Endothelial cell of umbilical vein (primary cell): ENCODE results near the gene TSFM. TPM values are rescaled to one million over a fixed set of nuclear protein-coding genes. Genes with fewer than 3 reads are reported as not detected.
A peak's percentile ranks its signal among the peaks of the same experiment; 100 is the strongest.

Experiments used
- BruUV-seq: library from RNA; stranded (reverse); fragments of 400-500 nt; replicated peaks from 2 replicates; lab custom pipeline; 2021; lab: Mats Ljungman, UMichigan
- CTCF ChIA-PET: fragments of 300-600, 350-600 bp; sonication (Branson Sonifier 250); formaldehyde crosslinking; loops from one replicate; lab custom pipeline; 2021; ENCODE audit warnings: antibody characterized with exemption, inconsistent platforms; lab: Charles Lee
- POLR2A ChIA-PET: fragments of 300-600, 350-600 bp; sonication (Branson Sonifier 250); formaldehyde crosslinking; loops from one replicate; lab custom pipeline; 2021; ENCODE audit warnings: antibody characterized with exemption, inconsistent platforms; lab: Charles Lee
- DNase-seq: peaks from one replicate; pipeline ENCODE4 v3.0.0-alpha.2; 2011; ENCODE audit warnings: low read depth, low spot score
- FAIRE-seq: peaks from 2 replicates; lab custom pipeline; 2011; peaks lifted over from hg19 to GRCh38; lab: Jason Lieb, UNC
- H2AFZ ChIP-seq: 2 replicates; pipeline ENCODE4 v1.6.0; 2012; ENCODE audit warnings: low read depth, low read length, control low read depth, inconsistent platforms
- H3K27ac ChIP-seq: 2 replicates; pipeline ENCODE4 v1.5.1; 2011; ENCODE audit warnings: low read depth, mild to moderate bottlenecking, control low read depth, low read length, moderate library complexity; ENCODE audit not compliant: insufficient read depth
- H3K27me3 ChIP-seq, 2 experiments: 2 replicates each; pipeline versions ENCODE4 v1.6.0 to v1.6.1; 2011; ENCODE audit warnings: low read length in 2 of 2, mixed read lengths in 1 of 2; ENCODE audit not compliant: control insufficient read depth in 2 of 2, insufficient read depth in 2 of 2
- H3K36me3 ChIP-seq, 2 experiments: 2 replicates in 1 of 2; 3 replicates in 1 of 2; pipeline ENCODE4 v1.5.1; 2011; ENCODE audit warnings: low read length in 2 of 2, mild to moderate bottlenecking in 1 of 2, moderate library complexity in 1 of 2; ENCODE audit not compliant: control insufficient read depth in 2 of 2, insufficient read depth in 2 of 2; ENCODE audit errors: extremely low read depth in 1 of 2
- H3K4me1 ChIP-seq: 3 replicates; pipeline ENCODE4 v1.5.1; 2011; ENCODE audit warnings: mild to moderate bottlenecking, low read length; ENCODE audit not compliant: control insufficient read depth, insufficient read depth; ENCODE audit errors: extremely low read depth
- H3K4me2 ChIP-seq: 2 replicates; pipeline ENCODE4 v1.6.1; 2011; ENCODE audit warnings: low read length, control low read depth, mixed read lengths; ENCODE audit not compliant: insufficient read depth
- H3K4me3 ChIP-seq, 3 experiments: fragments of 200-600 bp in 1 of 3; sonication (generic), shearing (Covaris generic) in 1 of 3; replicated peaks in 1 of 3; 2 replicates each; pipeline ENCODE4 v1.5.1; 2011 to 2016; ENCODE audit warnings: control low read depth in 3 of 3, low read length in 3 of 3, mild to moderate bottlenecking in 2 of 3, inconsistent platforms in 1 of 3, low read depth in 1 of 3, moderate library complexity in 1 of 3; ENCODE audit not compliant: insufficient read depth in 1 of 3
- H3K79me2 ChIP-seq: 2 replicates; pipeline ENCODE4 v1.6.0; 2012; ENCODE audit warnings: low read length, inconsistent platforms; ENCODE audit not compliant: control insufficient read depth, insufficient read depth
- H3K9ac ChIP-seq: replicated peaks from 2 replicates; pipeline ENCODE3; 2011; ENCODE audit warnings: low read length, control low read depth; ENCODE audit not compliant: insufficient read depth; ENCODE audit errors: extremely low read depth
- H3K9me1 ChIP-seq: replicated peaks from 3 replicates; pipeline ENCODE4 v1.6.0; 2011; ENCODE audit warnings: mild to moderate bottlenecking, low read length; ENCODE audit not compliant: control insufficient read depth, insufficient read depth; ENCODE audit errors: extremely low read depth
- H3K9me3 ChIP-seq: replicated peaks from 2 replicates; pipeline ENCODE4 v1.5.1; 2012; ENCODE audit warnings: low read length, inconsistent platforms; ENCODE audit not compliant: control insufficient read depth, insufficient read depth
- H4K20me1 ChIP-seq: replicated peaks from 2 replicates; pipeline ENCODE3; 2011; ENCODE audit warnings: mild to moderate bottlenecking, low read length; ENCODE audit not compliant: control insufficient read depth, insufficient read depth; ENCODE audit errors: extremely low read depth
- EZH2 ChIP-seq: IDR thresholded peaks from 2 replicates; pipeline ENCODE4 v1.6.1; 2012; ENCODE audit warnings: borderline replicate concordance, low read depth, mild to moderate bottlenecking, moderate library complexity, low read length, inconsistent platforms; ENCODE audit not compliant: severe bottlenecking
- FOS ChIP-seq: IDR thresholded peaks from 2 replicates; pipeline ENCODE4 v1.6.1; 2011; ENCODE audit warnings: mild to moderate bottlenecking, low read length, moderate library complexity, borderline replicate concordance; ENCODE audit not compliant: insufficient read depth
- GATA2 ChIP-seq: IDR thresholded peaks from 2 replicates; pipeline ENCODE4 v1.7.0; 2011; ENCODE audit warnings: low read depth, mild to moderate bottlenecking, moderate library complexity, mixed read lengths, low read length; ENCODE audit not compliant: insufficient read length, insufficient read depth
- JUN ChIP-seq: IDR thresholded peaks from 2 replicates; pipeline ENCODE4 v1.6.1; 2011; ENCODE audit warnings: borderline replicate concordance, low read depth; ENCODE audit not compliant: insufficient read length, insufficient read depth
- POLR2A ChIP-seq: IDR thresholded peaks from 2 replicates; pipeline ENCODE4 v1.6.1; 2012; ENCODE audit warnings: low read depth, mild to moderate bottlenecking, control low read depth, low read length
- POLR2AphosphoS5 ChIP-seq: IDR thresholded peaks from 2 replicates; pipeline ENCODE4 v1.6.1; 2012; ENCODE audit warnings: low read depth, mild to moderate bottlenecking, control low read depth, low read length, moderate library complexity; ENCODE audit not compliant: insufficient read depth
- dilution Hi-C: fragments of 300-500 bp; cut with MboI; formaldehyde crosslinking; loops from one replicate; pipeline ENCODE4 v1.15.0; 2019; ENCODE audit warnings: low sequenced_read_pairs; ENCODE audit not compliant: extremely low pct_ligation_motif_present
- intact Hi-C: fragments of 100-400 bp; cut with micrococcal nuclease; formaldehyde crosslinking; loops from one replicate; pipeline ENCODE4 v1.10.0; 2022
- polyA plus RNA-seq, 4 experiments: library from polyadenylated mRNA; depleted of rRNA in 3 of 4; stranded (reverse) in 3 of 4; unstranded in 1 of 4; fragments of >200 nt; gene quantifications; 2 replicates each; pipeline versions ENCODE4 v1.2.1 to v1.2.3, GENCODE V29; 2011 to 2012; ENCODE audit warnings: missing spikeins in 1 of 4
- total RNA-seq: library from RNA; stranded (reverse); gene quantifications from 2 replicates; pipeline ENCODE4 v1.2.3, GENCODE V29; 2021
- TF ChIP-seq, protein P1 (sequence below): IDR thresholded peaks from 2 replicates; pipeline ENCODE4 v1.6.1; 2011; ENCODE audit not compliant: insufficient read depth, insufficient read length

TSFM gene
- total and polyA plus RNA-seq, 2 donors (not counting 3 experiments of a cell fraction or from before 2014, with no cell fraction given) = 16.5 to 41.8 TPM

DNA sequence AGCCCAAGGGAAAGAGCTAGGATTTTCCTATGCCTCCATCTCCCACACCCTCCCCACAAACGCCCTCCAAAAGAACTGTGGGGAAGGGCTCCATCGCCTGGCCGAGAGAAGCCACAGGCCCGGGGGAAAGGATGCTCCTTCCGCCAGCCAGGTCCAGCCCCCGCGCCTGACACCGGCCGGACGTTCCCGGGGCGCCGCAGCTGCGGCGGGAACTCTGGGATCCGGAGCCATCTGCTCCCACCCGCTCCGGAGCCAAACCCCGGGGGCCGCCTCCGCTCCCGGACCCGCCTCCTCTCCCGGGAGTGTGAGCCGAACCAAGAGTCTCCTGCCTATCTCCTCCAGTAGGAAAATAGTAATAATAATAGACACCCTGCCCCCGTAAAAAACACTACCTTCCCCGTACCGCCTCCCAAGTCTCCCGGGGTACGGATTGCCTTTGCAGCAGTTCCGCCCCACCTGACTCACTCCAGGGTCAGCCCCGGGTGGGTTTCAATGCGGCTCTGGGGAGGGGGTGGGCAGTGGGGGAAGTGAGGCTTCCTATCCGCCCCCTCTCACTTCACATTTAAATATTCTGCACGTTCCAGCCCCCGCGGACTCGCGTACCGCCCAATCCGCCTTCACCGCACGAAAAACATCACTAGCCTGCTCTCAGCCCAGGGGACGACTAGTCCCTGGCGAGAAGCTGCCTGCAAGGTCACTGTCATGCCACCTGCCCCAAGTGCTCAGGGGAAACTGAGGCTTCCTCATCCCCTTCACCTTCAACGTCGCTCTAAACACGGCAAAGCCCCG is 46.4 kb upstream of the TSFM start:
- peak; percentile 48 for FAIRE-seq
- peaks cover 80 to 84% of the 10 kb centered on the region in 2 experiments for H3K27me3 ChIP-seq
- ChIA-PET POLR2A (no interaction called here), CTCF (interaction anchor here (1.0 to 6.1 kb wide), 6 partner anchors 8 to 153 kb away, joined by 4 to 48 read pairs (median 7); partner anchors contain the start of gene TSPAN31)
- no peak overlapping the region for H3K4me3 ChIP-seq
- no peak for TF ChIP-seq POLR2AphosphoS5
- peak; percentile 58 for TF ChIP-seq EZH2
- no peak overlapping the region for H2AFZ ChIP-seq
- H3K4me2 ChIP-seq = no peak overlapping the region
- no peaks in the 10 kb centered on the region for H3K79me2 ChIP-seq
- no peak for DNase-seq
- no peak overlapping the region for H3K9ac ChIP-seq
- BruUV-seq = no TSS peak
- no peaks in the 10 kb centered on the region for H4K20me1 ChIP-seq
- H3K36me3 ChIP-seq = no peaks in the 10 kb centered on the region
- dilution Hi-C loops = no loop called here
- no peak overlapping the region for H3K27ac ChIP-seq
- H3K9me3 ChIP-seq = no peaks in the 10 kb centered on the region
- H3K9me1 ChIP-seq = no peaks in the 10 kb centered on the region
- intact Hi-C loops = no loop called here
- H3K4me1 ChIP-seq = peaks cover 4% of the 10 kb centered on the region

DNA sequence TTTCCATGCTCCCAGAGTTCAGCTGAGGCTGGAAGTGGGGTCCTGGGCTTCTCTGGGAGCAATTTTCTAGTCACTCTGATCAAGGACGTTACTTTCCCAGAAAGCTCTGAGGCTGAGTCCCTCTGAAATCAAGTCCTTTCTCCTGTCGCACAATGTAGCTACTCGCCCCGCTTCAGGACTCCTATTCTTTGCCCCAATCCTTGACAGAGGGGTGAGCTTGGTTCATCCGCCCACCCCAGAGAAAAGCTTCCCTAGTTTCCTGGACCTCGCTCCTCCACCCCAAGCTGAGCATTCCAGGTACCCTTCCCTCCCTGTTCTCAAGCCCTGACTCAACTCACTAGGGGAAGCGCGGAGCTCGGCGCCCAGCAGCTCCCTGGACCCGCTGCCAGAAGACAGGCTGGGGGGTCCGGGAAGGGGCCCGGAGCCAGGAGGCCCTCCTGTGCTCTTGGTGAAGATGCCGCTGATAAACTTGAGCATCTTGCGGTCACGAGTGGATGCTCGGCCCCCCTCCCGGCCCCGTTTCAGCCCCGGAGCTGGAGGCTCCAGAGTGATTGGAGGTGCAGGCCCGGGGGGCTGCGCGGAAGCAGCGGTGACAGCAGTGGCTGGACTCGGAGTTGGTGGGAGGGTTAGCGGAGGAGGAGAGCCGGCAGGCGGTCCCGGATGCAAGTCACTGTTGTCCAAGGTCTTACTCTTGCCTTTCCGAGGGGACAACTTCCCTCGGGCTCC is 45.7 kb upstream of the TSFM start:
- no peak for DNase-seq
- intact Hi-C loops = loop anchor here (1.0 kb wide), 1 partner anchor 154 kb away; no protein-coding TSS in a partner anchor
- peaks cover 5% of the 10 kb centered on the region for H3K4me1 ChIP-seq
- H3K27ac ChIP-seq = no peak overlapping the region
- H3K4me3 ChIP-seq = no peak overlapping the region
- H3K9me3 ChIP-seq = no peaks in the 10 kb centered on the region
- H2AFZ ChIP-seq = no peak overlapping the region
- no peak overlapping the region for H3K9ac ChIP-seq
- no peaks in the 10 kb centered on the region for H3K36me3 ChIP-seq
- ChIA-PET CTCF (interaction anchor here (1.0 to 6.1 kb wide), 4 partner anchors 11 to 154 kb away, joined by 4 to 48 read pairs (median 7); no protein-coding TSS in a partner anchor), POLR2A (no interaction called here)
- dilution Hi-C loops = no loop called here
- no peaks in the 10 kb centered on the region for H3K79me2 ChIP-seq
- peaks cover 75 to 77% of the 10 kb centered on the region in 2 experiments for H3K27me3 ChIP-seq
- BruUV-seq = no TSS peak
- FAIRE-seq = no peak
- H3K9me1 ChIP-seq = no peaks in the 10 kb centered on the region
- no peaks in the 10 kb centered on the region for H4K20me1 ChIP-seq
- TF ChIP-seq JUN (no peak), POLR2A (no peak), FOS (no peak), POLR2AphosphoS5 (no peak), EZH2 (no peak), GATA2 (no peak)
- TF ChIP-seq, protein P1, sequence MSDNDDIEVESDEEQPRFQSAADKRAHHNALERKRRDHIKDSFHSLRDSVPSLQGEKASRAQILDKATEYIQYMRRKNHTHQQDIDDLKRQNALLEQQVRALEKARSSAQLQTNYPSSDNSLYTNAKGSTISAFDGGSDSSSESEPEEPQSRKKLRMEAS = no peak
- H3K4me2 ChIP-seq = no peak overlapping the region
